Memory B cell (primary cell): ENCODE data around the gene THSD8.
"Not testable (repeated sequence)": the region's sequence is repeated elsewhere in the genome, so short reads cannot be mapped to it uniquely, and the experiment has no call there.

ENCODE experiments used
- ATAC-seq: fragments of 150-1000 bp; cut with Tn5 transposase; 2 replicates; pipeline ENCODE4 v1.10.0; 2021; ENCODE audit warnings: low read depth, mild to moderate bottlenecking, moderate library complexity
- DNase-seq, 2 donors: peaks; one replicate each; pipeline ENCODE4 v3.0.0; 2022; ENCODE audit warnings: low spot score in 2 of 2
- H3K27ac Mint-ChIP-seq: one replicate; pipeline ENCODE4 v1.8.0; 2022; ENCODE audit warnings: mild to moderate bottlenecking, moderate library complexity, mixed read lengths
- H3K27me3 Mint-ChIP-seq: one replicate; pipeline ENCODE4 v1.8.0; 2022; ENCODE audit warnings: mixed read lengths
- H3K36me3 Mint-ChIP-seq: one replicate; pipeline ENCODE4 v1.8.0; 2022; ENCODE audit warnings: mild to moderate bottlenecking, mixed read lengths
- H3K4me1 Mint-ChIP-seq: one replicate; pipeline ENCODE4 v1.8.0; 2022; ENCODE audit warnings: mixed read lengths
- H3K4me3 Mint-ChIP-seq: one replicate; pipeline ENCODE4 v1.8.0; 2022; ENCODE audit warnings: mild to moderate bottlenecking, moderate library complexity, mixed read lengths
- H3K9me3 Mint-ChIP-seq: one replicate; pipeline ENCODE4 v1.8.0; 2022; ENCODE audit warnings: mixed read lengths

The THSD8 gene

GRCh38 chr19:12806242-12807081 lies 4.6 kb downstream of the THSD8 start, which contains the start of gene RNASEH2A:
TSS of gene RNASEH2A (plus strand) at chr19:12806584. CDS start at chr19:12806674, 90 bp downstream.
- peak; percentile 90 for ATAC-seq
- DNase-seq: peak; percentile 85
- Mint-ChIP-seq H3K9me3 (no peaks in the 10 kb centered on the region), H3K36me3 (peaks cover 3% of the 10 kb centered on the region), H3K4me1 (peaks cover 17% of the 10 kb centered on the region), H3K27me3 (peaks cover 2% of the 10 kb centered on the region), H3K4me3 (peak within 1 kb of the TSS; percentile 88), H3K27ac (peak within 1 kb of the TSS; percentile 89)

- ATAC-seq: no peak
- no peak overlapping the region for H3K4me3 Mint-ChIP-seq
- H3K9me3 Mint-ChIP-seq: no peaks in the 10 kb centered on the region
- peaks cover 16% of the 10 kb centered on the region for H3K36me3 Mint-ChIP-seq
- H3K4me1 Mint-ChIP-seq: no peaks in the 10 kb centered on the region
- H3K27ac Mint-ChIP-seq: no peak overlapping the region
- no peak for DNase-seq
- no peaks in the 10 kb centered on the region for H3K27me3 Mint-ChIP-seq
Observed at GRCh38 chr19:12815088-12815487, 13.2 kb downstream of the THSD8 start.

- H3K27ac Mint-ChIP-seq, ATAC-seq, H3K4me1 Mint-ChIP-seq, H3K27me3 Mint-ChIP-seq, DNase-seq, H3K9me3 Mint-ChIP-seq, H3K4me3 Mint-ChIP-seq: not testable (repeated sequence)
- peaks cover 19% of the 10 kb centered on the region for H3K36me3 Mint-ChIP-seq
Observed at GRCh38 chr19:12817188-12817587, 15.3 kb downstream of the THSD8 start.

- not testable (repeated sequence) for ATAC-seq, DNase-seq, H3K4me3 Mint-ChIP-seq, H3K9me3 Mint-ChIP-seq, H3K27ac Mint-ChIP-seq, H3K27me3 Mint-ChIP-seq, H3K4me1 Mint-ChIP-seq
- peaks cover 14% of the 10 kb centered on the region for H3K36me3 Mint-ChIP-seq
Observed at GRCh38 chr19:12817810-12818209, 15.9 kb downstream of the THSD8 start.

GRCh38 chr19:12821761-12822160 lies 19.9 kb downstream of the THSD8 start:
- Mint-ChIP-seq H3K27me3 (peaks cover 15% of the 10 kb centered on the region), H3K4me1 (peaks cover 8% of the 10 kb centered on the region), H3K4me3 (no peak overlapping the region), H3K27ac (no peak overlapping the region), H3K9me3 (peaks cover 3% of the 10 kb centered on the region), H3K36me3 (peaks cover 5% of the 10 kb centered on the region)
- ATAC-seq: no peak
- DNase-seq: no peak

- DNase-seq: no peak
Observed at GRCh38 chr19:12825254-12826131, 23.6 kb downstream of the THSD8 start.

GRCh38 chr19:12828494-12828893 lies 26.6 kb downstream of the THSD8 start:
- Mint-ChIP-seq H3K9me3 (peaks cover 3% of the 10 kb centered on the region), H3K4me1 (peaks cover 24% of the 10 kb centered on the region), H3K36me3 (no peaks in the 10 kb centered on the region), H3K27ac (no peak overlapping the region), H3K4me3 (no peak overlapping the region), H3K27me3 (peaks cover 50% of the 10 kb centered on the region)
- ATAC-seq: no peak
- no peak for DNase-seq

More at GRCh38 chr19:12825254-12826131, 23.6 kb downstream of the THSD8 start:
- peaks cover 8% of the 10 kb centered on the region for H3K4me1 Mint-ChIP-seq
- peaks cover 32% of the 10 kb centered on the region for H3K27me3 Mint-ChIP-seq
- peak overlapping the region; percentile 33 for H3K4me3 Mint-ChIP-seq
- peaks cover 3% of the 10 kb centered on the region for H3K9me3 Mint-ChIP-seq
- peaks cover 3% of the 10 kb centered on the region for H3K36me3 Mint-ChIP-seq
- no peak overlapping the region for H3K27ac Mint-ChIP-seq
- ATAC-seq: no peak

- peak overlapping the region; percentile 57 for H3K4me3 Mint-ChIP-seq
- peaks cover 20% of the 10 kb centered on the region for H3K4me1 Mint-ChIP-seq
- no peak for DNase-seq
- H3K9me3 Mint-ChIP-seq: peaks cover 3% of the 10 kb centered on the region
- no peaks in the 10 kb centered on the region for H3K36me3 Mint-ChIP-seq
- H3K27ac Mint-ChIP-seq: no peak overlapping the region
- no peak for ATAC-seq
- peaks cover 46% of the 10 kb centered on the region for H3K27me3 Mint-ChIP-seq
Observed at GRCh38 chr19:12833418-12833737, 31.5 kb downstream of the THSD8 start.

- Mint-ChIP-seq H3K27ac (peak overlapping the region; percentile 37), H3K36me3 (no peaks in the 10 kb centered on the region), H3K9me3 (peaks cover 3% of the 10 kb centered on the region), H3K4me1 (peaks cover 22% of the 10 kb centered on the region), H3K27me3 (peaks cover 44% of the 10 kb centered on the region), H3K4me3 (peak overlapping the region; percentile 69)
- ATAC-seq (peak; percentile 16), DNase-seq (no peak)
Observed at GRCh38 chr19:12833738-12834565, 32.1 kb downstream of the THSD8 start.

- DNase-seq: no peak
- H3K27ac Mint-ChIP-seq: peak within 1 kb of the TSS; percentile 37
- H3K36me3 Mint-ChIP-seq: no peaks in the 10 kb centered on the region
- H3K4me1 Mint-ChIP-seq: peaks cover 28% of the 10 kb centered on the region
- no peak for ATAC-seq
- peaks cover 3% of the 10 kb centered on the region for H3K9me3 Mint-ChIP-seq
- H3K27me3 Mint-ChIP-seq: peaks cover 48% of the 10 kb centered on the region
- H3K4me3 Mint-ChIP-seq: peak within 1 kb of the TSS; percentile 69
Observed at GRCh38 chr19:12834566-12834943, 32.7 kb downstream of the THSD8 start, which contains the start of gene RTBDN. TSS of gene RTBDN (minus strand) at chr19:12834579. CDS start at chr19:12829979, 4,600 bp downstream.

GRCh38 chr19:12834976-12835757 lies 33.3 kb downstream of the THSD8 start:
- Mint-ChIP-seq H3K9me3 (peaks cover 3% of the 10 kb centered on the region), H3K4me1 (peaks cover 30% of the 10 kb centered on the region), H3K4me3 (no peak overlapping the region), H3K36me3 (no peaks in the 10 kb centered on the region), H3K27me3 (peaks cover 45% of the 10 kb centered on the region), H3K27ac (peak overlapping the region; percentile 37)
- DNase-seq (no peak), ATAC-seq (no peak)

GRCh38 chr19:12836529-12836863 lies 34.6 kb downstream of the THSD8 start:
- Mint-ChIP-seq H3K36me3 (peaks cover 3% of the 10 kb centered on the region), H3K27ac (peak overlapping the region; percentile 72), H3K4me1 (peaks cover 31% of the 10 kb centered on the region), H3K4me3 (no peak overlapping the region), H3K9me3 (no peaks in the 10 kb centered on the region), H3K27me3 (peaks cover 46% of the 10 kb centered on the region)
- DNase-seq (no peak), ATAC-seq (no peak)

- Mint-ChIP-seq H3K4me3 (no peak overlapping the region), H3K4me1 (peaks cover 28% of the 10 kb centered on the region), H3K27me3 (peaks cover 45% of the 10 kb centered on the region), H3K36me3 (peaks cover 3% of the 10 kb centered on the region), H3K27ac (no peak overlapping the region), H3K9me3 (no peaks in the 10 kb centered on the region)
- ATAC-seq (no peak), DNase-seq (no peak)
Observed at GRCh38 chr19:12837225-12837624, 35.4 kb downstream of the THSD8 start.
